Thyroid gland (tissue), 4 donors: Measurements from ENCODE around the gene IFI44L. TPM values are rescaled to one million over a fixed set of nuclear protein-coding genes. Genes with fewer than 3 reads are reported as not detected.

Source experiments
- DNase-seq, 2 donors: peaks; one replicate each; pipeline ENCODE4 v3.0.0-alpha.2; 2019
- H3K27ac ChIP-seq, 3 donors: fragments of 200-600 bp; sonication (generic); 1 replicate in 2 of 3; 2 replicates in 1 of 3; pipeline ENCODE4 v1.5.1; 2016 to 2019; ENCODE audit warnings: mild to moderate bottlenecking in 1 of 3, moderate library complexity in 1 of 3
- H3K27me3 ChIP-seq: fragments of 200-600 bp; sonication (generic); one replicate; pipeline ENCODE4 v1.5.1; 2019
- H3K36me3 ChIP-seq, 2 donors: fragments of 200-600 bp; sonication (generic); one replicate each; pipeline ENCODE4 v1.5.1; 2016 to 2019
- H3K4me1 ChIP-seq, 2 donors: fragments of 200-600 bp; sonication (generic); one replicate each; pipeline ENCODE4 v1.5.1; 2017 to 2019
- H3K4me3 ChIP-seq, 3 donors: fragments of 200-600 bp; sonication (generic); replicated peaks in 1 of 3; 1 replicate in 2 of 3; 2 replicates in 1 of 3; pipeline ENCODE4 v1.5.1; 2016; ENCODE audit warnings: mild to moderate bottlenecking in 1 of 3
- H3K9me3 ChIP-seq: fragments of 200-600 bp; sonication (generic); one replicate; pipeline ENCODE4 v1.5.1; 2017
- POLR2A ChIP-seq, 2 donors: fragments of 450-650 bp; IDR thresholded peaks; one replicate each; pipeline ENCODE4 v1.6.1; 2017; ENCODE audit warnings: antibody characterized with exemption in 2 of 2, mild to moderate bottlenecking in 2 of 2, moderate library complexity in 1 of 2
- WGBS, 2 donors: methylation state at CpG; one replicate each; pipeline ENCODE4 v1.1.5; 2017; 5-methylcytosine and 5-hydroxymethylcytosine counted together
- intact Hi-C: fragments of 100-400 bp; cut with DNase I; formaldehyde crosslinking; loops from one replicate; pipeline ENCODE4 v1.15.1; 2023
- total RNA-seq, 4 donors: library from RNA; depleted of rRNA; stranded (reverse); fragments of >200 nt; gene quantifications; one replicate each; pipeline ENCODE4 v1.2.3, GENCODE V29; 2016
- TF ChIP-seq, protein P1 (sequence below), 6 experiments: fragments of 200-600 bp in 3 of 6; fragments of 450-650 bp in 3 of 6; sonication (generic) in 3 of 6; IDR thresholded peaks; one replicate each; pipeline ENCODE4 v1.5.1; 2016 to 2019; ENCODE audit warnings: antibody characterized with exemption in 6 of 6, mild to moderate bottlenecking in 2 of 6, inconsistent platforms in 1 of 6, moderate library complexity in 1 of 6

IFI44L gene
- total RNA-seq, 4 donors from 2014 or later = 8.1 to 22.9 (median 12.2) TPM

DNA sequence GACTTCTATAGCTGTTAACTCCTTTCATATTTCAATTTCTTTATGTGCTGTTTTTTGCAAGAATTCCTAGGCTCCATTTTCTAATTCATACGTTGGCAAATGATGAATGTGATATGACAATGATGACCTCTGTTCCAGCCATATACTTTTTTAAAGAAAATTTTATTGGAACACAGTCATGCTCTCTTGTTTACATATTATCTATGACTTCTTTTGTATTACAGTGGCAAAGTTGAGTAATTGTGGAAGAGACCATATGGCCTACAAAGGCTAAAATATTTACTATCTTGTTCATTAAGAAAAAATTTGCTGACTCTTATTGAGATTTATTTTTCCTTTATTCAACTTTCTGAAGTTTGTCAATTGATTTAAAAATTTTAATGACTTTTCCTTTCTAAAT, 7.1 kb downstream of the IFI44L start:
- Histone ChIP-seq H3K9me3 (no peaks in the 10 kb centered on the region), H3K27ac (no peak overlapping the region), H3K4me1 (no peaks in the 10 kb centered on the region), H3K27me3 (no peaks in the 10 kb centered on the region), H3K36me3 (no peaks in the 10 kb centered on the region), H3K4me3 (no peak overlapping the region)
- DNase-seq = no peak
- intact Hi-C loops = no loop called here
- WGBS, 2 donors = 85 to 86% methylated on average over 1 of the region's 1 CpG
- no peak for TF ChIP-seq POLR2A (IDR thresholded peaks at IDR 0.05)
- TF ChIP-seq, protein P1, sequence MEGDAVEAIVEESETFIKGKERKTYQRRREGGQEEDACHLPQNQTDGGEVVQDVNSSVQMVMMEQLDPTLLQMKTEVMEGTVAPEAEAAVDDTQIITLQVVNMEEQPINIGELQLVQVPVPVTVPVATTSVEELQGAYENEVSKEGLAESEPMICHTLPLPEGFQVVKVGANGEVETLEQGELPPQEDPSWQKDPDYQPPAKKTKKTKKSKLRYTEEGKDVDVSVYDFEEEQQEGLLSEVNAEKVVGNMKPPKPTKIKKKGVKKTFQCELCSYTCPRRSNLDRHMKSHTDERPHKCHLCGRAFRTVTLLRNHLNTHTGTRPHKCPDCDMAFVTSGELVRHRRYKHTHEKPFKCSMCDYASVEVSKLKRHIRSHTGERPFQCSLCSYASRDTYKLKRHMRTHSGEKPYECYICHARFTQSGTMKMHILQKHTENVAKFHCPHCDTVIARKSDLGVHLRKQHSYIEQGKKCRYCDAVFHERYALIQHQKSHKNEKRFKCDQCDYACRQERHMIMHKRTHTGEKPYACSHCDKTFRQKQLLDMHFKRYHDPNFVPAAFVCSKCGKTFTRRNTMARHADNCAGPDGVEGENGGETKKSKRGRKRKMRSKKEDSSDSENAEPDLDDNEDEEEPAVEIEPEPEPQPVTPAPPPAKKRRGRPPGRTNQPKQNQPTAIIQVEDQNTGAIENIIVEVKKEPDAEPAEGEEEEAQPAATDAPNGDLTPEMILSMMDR (IDR thresholded peaks at IDR 0.05) = no peak

GRCh38 chr1:78630600-78630999, 10.4 kb downstream of the IFI44L start:
- no peaks in the 10 kb centered on the region for H3K4me1 ChIP-seq
- no peak for DNase-seq
- no peaks in the 10 kb centered on the region for H3K27me3 ChIP-seq
- H3K4me3 ChIP-seq = no peak overlapping the region
- no peaks in the 10 kb centered on the region for H3K9me3 ChIP-seq
- WGBS, 2 donors = 74 to 95% methylated on average over 2 of the region's 2 CpGs
- no peaks in the 10 kb centered on the region for H3K36me3 ChIP-seq
- intact Hi-C loops = no loop called here
- H3K27ac ChIP-seq = no peak overlapping the region
- TF ChIP-seq, protein P1 (IDR thresholded peaks at IDR 0.05) = no peak
- TF ChIP-seq POLR2A (IDR thresholded peaks at IDR 0.05) = no peak

GRCh38 chr1:78633209-78633608, 13.0 kb downstream of the IFI44L start:
- WGBS, 2 donors = 89 to 95% methylated on average over 4 of the region's 4 CpGs
- Histone ChIP-seq H3K9me3 (no peaks in the 10 kb centered on the region), H3K4me3 (no peak overlapping the region), H3K36me3 (no peaks in the 10 kb centered on the region), H3K27ac (no peak overlapping the region), H3K4me1 (no peaks in the 10 kb centered on the region), H3K27me3 (no peaks in the 10 kb centered on the region)
- no peak for DNase-seq
- TF ChIP-seq, protein P1 (IDR thresholded peaks at IDR 0.05) = no peak
- no peak for TF ChIP-seq POLR2A (IDR thresholded peaks at IDR 0.05)
- intact Hi-C loops = no loop called here

DNA sequence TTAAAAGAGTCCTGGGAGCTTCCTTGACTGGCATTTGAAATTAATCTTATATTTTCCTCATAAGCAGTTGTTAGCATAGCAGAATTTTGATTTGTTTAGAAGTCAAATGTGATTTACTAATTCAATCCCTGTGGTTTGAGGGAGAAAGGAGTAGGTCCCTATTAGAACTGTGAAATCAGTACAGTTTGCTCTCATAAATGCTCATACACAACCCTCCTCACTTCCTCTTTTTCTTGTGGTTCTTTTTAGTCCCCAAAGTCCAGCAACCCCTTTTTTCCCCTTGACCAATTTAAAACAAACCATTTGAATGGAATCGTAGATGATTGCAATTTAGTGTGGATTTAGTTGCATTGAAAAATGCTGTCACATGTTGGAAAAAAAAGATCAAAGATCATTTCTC, 20.2 kb downstream of the IFI44L start:
- Histone ChIP-seq H3K9me3 (no peaks in the 10 kb centered on the region), H3K27me3 (no peaks in the 10 kb centered on the region), H3K4me1 (no peaks in the 10 kb centered on the region), H3K4me3 (no peak overlapping the region), H3K36me3 (no peaks in the 10 kb centered on the region), H3K27ac (no peak overlapping the region)
- TF ChIP-seq, protein P1 (IDR thresholded peaks at IDR 0.05) = no peak
- TF ChIP-seq POLR2A (IDR thresholded peaks at IDR 0.05) = no peak
- DNase-seq = no peak
- intact Hi-C loops = no loop called here
- 83 to 88% methylated on average over 1 of the region's 1 CpG for WGBS, 2 donors

GRCh38 chr1:78641558-78641957, 21.3 kb downstream of the IFI44L start:
- no peaks in the 10 kb centered on the region for H3K9me3 ChIP-seq
- 97 to 98% methylated on average over 4 of the region's 4 CpGs for WGBS, 2 donors
- H3K36me3 ChIP-seq = no peaks in the 10 kb centered on the region
- H3K4me3 ChIP-seq = no peak overlapping the region
- no peaks in the 10 kb centered on the region for H3K4me1 ChIP-seq
- TF ChIP-seq, protein P1 (IDR thresholded peaks at IDR 0.05) = no peak
- TF ChIP-seq POLR2A (IDR thresholded peaks at IDR 0.05) = no peak
- H3K27me3 ChIP-seq = no peaks in the 10 kb centered on the region
- intact Hi-C loops = no loop called here
- H3K27ac ChIP-seq = no peak overlapping the region
- DNase-seq = no peak
